Endothelial cell (in vitro differentiated cells): Measurements from ENCODE around the gene SMCO3. TPM values are rescaled to one million over a fixed set of nuclear protein-coding genes. Genes with fewer than 3 reads are reported as not detected.
"Not testable (repeated sequence)": the region's sequence is repeated elsewhere in the genome, so short reads cannot be mapped to it uniquely, and the experiment has no call there.

Source experiments
- DNase-seq: peaks from one replicate; pipeline ENCODE4 v3.0.0; 2021; ENCODE audit warnings: low spot score
- H3K27ac Mint-ChIP-seq: one replicate; pipeline ENCODE4 v1.8.0; 2021; ENCODE audit warnings: mixed read lengths, inconsistent platforms; ENCODE audit not compliant: unreplicated experiment
- H3K27me3 Mint-ChIP-seq: one replicate; pipeline ENCODE4 v1.8.0; 2021; ENCODE audit warnings: mild to moderate bottlenecking, moderate library complexity, mixed read lengths, inconsistent platforms; ENCODE audit not compliant: unreplicated experiment
- H3K36me3 Mint-ChIP-seq: one replicate; pipeline ENCODE4 v1.8.0; 2021; ENCODE audit warnings: mild to moderate bottlenecking, low read depth, mixed read lengths, inconsistent platforms; ENCODE audit not compliant: unreplicated experiment
- H3K4me1 Mint-ChIP-seq: one replicate; pipeline ENCODE4 v1.8.0; 2021; ENCODE audit warnings: mild to moderate bottlenecking, mixed read lengths, inconsistent platforms; ENCODE audit not compliant: unreplicated experiment
- H3K4me3 Mint-ChIP-seq: one replicate; pipeline ENCODE4 v1.8.0; 2021; ENCODE audit warnings: mild to moderate bottlenecking, mixed read lengths, inconsistent platforms; ENCODE audit not compliant: unreplicated experiment
- H3K9me3 Mint-ChIP-seq: one replicate; pipeline ENCODE4 v1.8.0; 2021; ENCODE audit warnings: mixed read lengths, inconsistent platforms; ENCODE audit not compliant: unreplicated experiment
- CTCF ChIP-seq: fragments of 200-600 bp; sonication (generic); IDR thresholded peaks from one replicate; pipeline ENCODE4 v1.5.0; 2021; ENCODE audit warnings: antibody characterized with exemption; ENCODE audit not compliant: unreplicated experiment
- total RNA-seq: library from RNA; stranded (reverse); fragmentation: NEBNext Ultra II Directional; extraction: Animal tissue kit (Norgen Biotek cat#: 25700); gene quantifications from one replicate; pipeline ENCODE4 v1.2.1, GENCODE V29; 2021; ENCODE audit not compliant: unreplicated experiment

SMCO3 gene
- total RNA-seq, 1 donor from 2014 or later, result 0.13 TPM

- H3K36me3 Mint-ChIP-seq, result peaks cover 5% of the 10 kb centered on the region
- TF ChIP-seq CTCF, result no peak
- no peaks in the 10 kb centered on the region for H3K9me3 Mint-ChIP-seq
- no peak for DNase-seq
- H3K27me3 Mint-ChIP-seq, result peaks cover 18% of the 10 kb centered on the region
- no peak overlapping the region for H3K27ac Mint-ChIP-seq
- H3K4me1 Mint-ChIP-seq, result peaks cover 10% of the 10 kb centered on the region
- H3K4me3 Mint-ChIP-seq, result no peak overlapping the region
Measured at GRCh38 chr12:14767617-14768016, 46.4 kb downstream of the SMCO3 start.

- H3K4me1 Mint-ChIP-seq, result peaks cover 4% of the 10 kb centered on the region
- no peak overlapping the region for H3K27ac Mint-ChIP-seq
- H3K4me3 Mint-ChIP-seq, result no peak overlapping the region
- H3K27me3 Mint-ChIP-seq, result peaks cover 18% of the 10 kb centered on the region
- peaks cover 3% of the 10 kb centered on the region for H3K9me3 Mint-ChIP-seq
- no peak for TF ChIP-seq CTCF
- DNase-seq, result no peak
- peaks cover 5% of the 10 kb centered on the region for H3K36me3 Mint-ChIP-seq
Measured at GRCh38 chr12:14766649-14767215, 47.2 kb downstream of the SMCO3 start.

GRCh38 chr12:14766020-14766419, 48.0 kb downstream of the SMCO3 start:
- H3K4me1 Mint-ChIP-seq, H3K27ac Mint-ChIP-seq, H3K4me3 Mint-ChIP-seq, DNase-seq, H3K36me3 Mint-ChIP-seq, H3K9me3 Mint-ChIP-seq: not testable (repeated sequence)
- peaks cover 15% of the 10 kb centered on the region for H3K27me3 Mint-ChIP-seq

GRCh38 chr12:14765398-14765797, 48.6 kb downstream of the SMCO3 start:
- H3K27ac Mint-ChIP-seq, result no peak overlapping the region
- no peak for DNase-seq
- H3K4me3 Mint-ChIP-seq, result no peak overlapping the region
- H3K9me3 Mint-ChIP-seq, result peaks cover 4% of the 10 kb centered on the region
- peaks cover 3% of the 10 kb centered on the region for H3K4me1 Mint-ChIP-seq
- H3K27me3 Mint-ChIP-seq, result peaks cover 11% of the 10 kb centered on the region
- peaks cover 8% of the 10 kb centered on the region for H3K36me3 Mint-ChIP-seq
- no peak for TF ChIP-seq CTCF

GRCh38 chr12:14759711-14760280, 54.2 kb downstream of the SMCO3 start:
- H3K4me3 Mint-ChIP-seq, result not testable (repeated sequence)

GRCh38 chr12:14756334-14757143, 57.4 kb downstream of the SMCO3 start:
- H3K27ac Mint-ChIP-seq, result no peak overlapping the region
- no peaks in the 10 kb centered on the region for H3K4me1 Mint-ChIP-seq
- TF ChIP-seq CTCF, result peak; percentile 80
- H3K9me3 Mint-ChIP-seq, result no peaks in the 10 kb centered on the region
- no peak overlapping the region for H3K4me3 Mint-ChIP-seq
- peak; percentile 53 for DNase-seq
- H3K27me3 Mint-ChIP-seq, result no peaks in the 10 kb centered on the region
- peaks cover 11% of the 10 kb centered on the region for H3K36me3 Mint-ChIP-seq

More at GRCh38 chr12:14759711-14760280, 54.2 kb downstream of the SMCO3 start:
- peaks cover 11% of the 10 kb centered on the region for H3K36me3 Mint-ChIP-seq
- not testable (repeated sequence) for H3K4me1 Mint-ChIP-seq, DNase-seq, H3K27me3 Mint-ChIP-seq, H3K9me3 Mint-ChIP-seq, H3K27ac Mint-ChIP-seq
